H9 (cell line): ENCODE results near the gene DYNC2H1. TPM values are rescaled to one million over a fixed set of nuclear protein-coding genes. Genes with fewer than 3 reads are reported as not detected.

Experiments
- DNase-seq: peaks from one replicate; pipeline ENCODE4 v3.0.0-alpha.2; 2017
- H2AFZ ChIP-seq: one replicate; pipeline ENCODE4 v1.6.1; 2013; ENCODE audit warnings: mild to moderate bottlenecking, low read length, control low read depth, moderate library complexity
- H2AK5ac ChIP-seq: 2 replicates; pipeline ENCODE4 v1.6.1; 2013; ENCODE audit warnings: low read length, control low read depth, mixed read lengths; ENCODE audit not compliant: insufficient read length
- H2BK120ac ChIP-seq: one replicate; pipeline ENCODE4 v1.6.1; 2013; ENCODE audit warnings: low read depth, mild to moderate bottlenecking, low read length, control low read depth, inconsistent platforms; ENCODE audit not compliant: poor library complexity, severe bottlenecking
- H2BK12ac ChIP-seq: 2 replicates; pipeline ENCODE4 v1.6.1; 2013; ENCODE audit warnings: low read length, control low read depth, mixed read lengths, low read depth; ENCODE audit not compliant: insufficient read length
- H2BK15ac ChIP-seq: 2 replicates; pipeline ENCODE4 v1.6.1; 2013; ENCODE audit warnings: low read depth, low read length, control low read depth
- H2BK20ac ChIP-seq: one replicate; pipeline ENCODE4 v1.6.1; 2013; ENCODE audit warnings: low read depth, mild to moderate bottlenecking, low read length, control low read depth, inconsistent platforms; ENCODE audit not compliant: poor library complexity, severe bottlenecking
- H2BK5ac ChIP-seq: 2 replicates; pipeline ENCODE4 v1.6.1; 2013; ENCODE audit warnings: low read length, control low read depth, mixed read lengths; ENCODE audit not compliant: insufficient read length
- H3K14ac ChIP-seq: 2 replicates; pipeline ENCODE4 v1.6.1; 2013; ENCODE audit warnings: low read length, control low read depth; ENCODE audit not compliant: insufficient read depth
- H3K18ac ChIP-seq: 2 replicates; pipeline ENCODE4 v1.6.1; 2013; ENCODE audit warnings: low read depth, mild to moderate bottlenecking, mixed read lengths, low read length, control low read depth; ENCODE audit not compliant: insufficient read length
- H3K23ac ChIP-seq: 2 replicates; pipeline ENCODE4 v1.6.1; 2013; ENCODE audit warnings: low read length, control low read depth, mixed read lengths, low read depth; ENCODE audit not compliant: insufficient read length
- H3K23me2 ChIP-seq: 2 replicates; pipeline ENCODE4 v1.6.1; 2013; ENCODE audit warnings: low read depth, mild to moderate bottlenecking, mixed read lengths, low read length, control low read depth; ENCODE audit not compliant: insufficient read length, poor library complexity, severe bottlenecking
- H3K27ac ChIP-seq: 2 replicates; pipeline ENCODE4 v1.5.1; 2013; ENCODE audit warnings: low read length, control low read depth, mixed read lengths, low read depth; ENCODE audit not compliant: insufficient read length
- H3K27me3 ChIP-seq: 2 replicates; pipeline ENCODE4 v1.6.1; 2013; ENCODE audit warnings: low read length, control low read depth, inconsistent platforms; ENCODE audit not compliant: insufficient read depth
- H3K4ac ChIP-seq: 2 replicates; pipeline ENCODE4 v1.6.1; 2013; ENCODE audit warnings: low read depth, mild to moderate bottlenecking, control low read depth, inconsistent platforms, low read length, moderate library complexity
- H3K4me1 ChIP-seq: 2 replicates; pipeline ENCODE4 v1.6.1; 2013; ENCODE audit warnings: low read length, control low read depth, inconsistent platforms; ENCODE audit not compliant: insufficient read depth
- H3K4me2 ChIP-seq: 2 replicates; pipeline ENCODE4 v1.6.1; 2013; ENCODE audit warnings: low read length, control low read depth, mixed read lengths; ENCODE audit not compliant: insufficient read length, insufficient read depth
- H3K56ac ChIP-seq: 2 replicates; pipeline ENCODE4 v1.6.1; 2013; ENCODE audit warnings: low read depth, mild to moderate bottlenecking, mixed read lengths, low read length, control low read depth; ENCODE audit not compliant: insufficient read length
- H3K79me1 ChIP-seq: 2 replicates; pipeline ENCODE4 v1.6.1; 2013; ENCODE audit warnings: low read depth, mild to moderate bottlenecking, moderate library complexity, low read length, control low read depth, inconsistent platforms; ENCODE audit not compliant: insufficient read depth, poor library complexity, severe bottlenecking
- H3K79me2 ChIP-seq: 2 replicates; pipeline ENCODE4 v1.6.1; 2013; ENCODE audit warnings: low read length, control low read depth, inconsistent platforms; ENCODE audit not compliant: insufficient read depth
- H3K9ac ChIP-seq: 2 replicates; pipeline ENCODE4 v1.6.1; 2013; ENCODE audit warnings: low read length, control low read depth, mixed read lengths; ENCODE audit not compliant: insufficient read length; ENCODE audit errors: extremely low read depth
- H3K9me3 ChIP-seq: one replicate; pipeline ENCODE4 v1.6.1; 2013; ENCODE audit warnings: low read depth, low read length, inconsistent platforms; ENCODE audit not compliant: control insufficient read depth
- H3T11ph ChIP-seq: one replicate; pipeline ENCODE4 v1.6.1; 2013; ENCODE audit warnings: mild to moderate bottlenecking, low read length, control low read depth, inconsistent platforms
- H4K20me1 ChIP-seq: one replicate; pipeline ENCODE4 v1.6.1; 2013; ENCODE audit not compliant: control insufficient read depth, insufficient read length, insufficient read depth
- H4K5ac ChIP-seq: 2 replicates; pipeline ENCODE4 v1.6.1; 2013; ENCODE audit warnings: low read depth, mild to moderate bottlenecking, mixed read lengths, low read length, control low read depth; ENCODE audit not compliant: insufficient read length
- H4K8ac ChIP-seq: replicated peaks from 2 replicates; pipeline ENCODE4 v1.6.1; 2013; ENCODE audit warnings: low read length, control low read depth, mixed read lengths, low read depth; ENCODE audit not compliant: insufficient read length
- H4K91ac ChIP-seq: 2 replicates; pipeline ENCODE4 v1.6.1; 2013; ENCODE audit warnings: low read depth, mild to moderate bottlenecking, moderate library complexity, mixed read lengths, low read length, control low read depth; ENCODE audit not compliant: insufficient read length
- H3K27ac Mint-ChIP-seq, 3 experiments: 2 replicates in 2 of 3; 3 replicates in 1 of 3; pipeline ENCODE4 v1.8.0; 2020 to 2021; ENCODE audit warnings: mixed read lengths in 3 of 3, mild to moderate bottlenecking in 1 of 3, moderate library complexity in 1 of 3
- H3K27me3 Mint-ChIP-seq: 2 replicates; pipeline ENCODE4 v1.8.0; 2021; ENCODE audit warnings: low read depth, mild to moderate bottlenecking, moderate library complexity, mixed read lengths
- H3K36me3 Mint-ChIP-seq, 3 experiments: 2 replicates in 2 of 3; 3 replicates in 1 of 3; pipeline ENCODE4 v1.8.0; 2020 to 2021; ENCODE audit warnings: low read depth in 3 of 3, mixed read lengths in 3 of 3; ENCODE audit not compliant: insufficient read depth in 1 of 3
- H3K4me1 Mint-ChIP-seq, 2 experiments: 2 replicates each; pipeline ENCODE4 v1.8.0; 2020; ENCODE audit warnings: mixed read lengths in 2 of 2
- H3K4me3 Mint-ChIP-seq, 2 experiments: 2 replicates in 1 of 2; 3 replicates in 1 of 2; pipeline ENCODE4 v1.8.0; 2020 to 2021; ENCODE audit warnings: mild to moderate bottlenecking in 2 of 2, mixed read lengths in 2 of 2, moderate library complexity in 1 of 2
- H3K9me3 Mint-ChIP-seq, 2 experiments: 2 replicates in 1 of 2; 3 replicates in 1 of 2; pipeline ENCODE4 v1.8.0; 2020; ENCODE audit warnings: mild to moderate bottlenecking in 2 of 2, mixed read lengths in 2 of 2, moderate library complexity in 1 of 2
- WGBS: extraction: QIAGEN DNeasy Blood & Tissue Kit; methylation state at CpG from one replicate; pipeline ENCODE4 v1.1.7; 2013; ENCODE audit warnings: missing lambda C conversion rate, low lambda C conversion rate, mixed read lengths; ENCODE audit not compliant: insufficient read length; ENCODE audit errors: extremely low coverage; 5-methylcytosine and 5-hydroxymethylcytosine counted together
- total RNA-seq: library from RNA; stranded (reverse); gene quantifications from 2 replicates; pipeline ENCODE4 v1.2.1, GENCODE V29; 2021
- TF ChIP-seq, protein P1 (sequence below): fragments of 200-600 bp; sonication (generic); conservative IDR thresholded peaks from 3 replicates; pipeline ENCODE4 v1.8.0; 2021; ENCODE audit warnings: antibody characterized with exemption, mild to moderate bottlenecking

DYNC2H1 gene
- total RNA-seq, 1 experiment from 2014 or later: 13.2 TPM

GRCh38 chr11:103091064-103091800, 18.0 kb upstream of the DYNC2H1 start:
- H3K9ac ChIP-seq: peak overlapping the region; percentile 93
- no peak overlapping the region for H2AFZ ChIP-seq
- peak overlapping the region; percentile 69 for H2BK120ac ChIP-seq
- peak overlapping the region; percentile 90 for H3K4me2 ChIP-seq
- no peaks in the 10 kb centered on the region for H3K9me3 ChIP-seq
- no peak overlapping the region for H2BK15ac ChIP-seq
- Mint-ChIP-seq H3K4me3 (peak overlapping the region; percentile 89 to 92), H3K27me3 (peaks cover 8% of the 10 kb centered on the region), H3K4me1 (peaks cover 15 to 16% of the 10 kb centered on the region in 2 experiments), H3K36me3 (peaks cover 14 to 31% (median 25%) of the 10 kb centered on the region in 3 experiments; a peak in 6 of 7 replicates), H3K27ac (peak overlapping the region; percentile 89 to 97 (median 96)), H3K9me3 (no peaks in the 10 kb centered on the region)
- no peak overlapping the region; the same call in 1 of the 2 replicates for H3K4ac ChIP-seq
- no peak overlapping the region for H4K8ac ChIP-seq
- H3K79me2 ChIP-seq: peaks cover 23% of the 10 kb centered on the region; the same call in 1 of the 2 replicates
- peak overlapping the region; percentile 42 for H3K18ac ChIP-seq
- H3K27me3 ChIP-seq: no peaks in the 10 kb centered on the region
- TF ChIP-seq, protein P1, sequence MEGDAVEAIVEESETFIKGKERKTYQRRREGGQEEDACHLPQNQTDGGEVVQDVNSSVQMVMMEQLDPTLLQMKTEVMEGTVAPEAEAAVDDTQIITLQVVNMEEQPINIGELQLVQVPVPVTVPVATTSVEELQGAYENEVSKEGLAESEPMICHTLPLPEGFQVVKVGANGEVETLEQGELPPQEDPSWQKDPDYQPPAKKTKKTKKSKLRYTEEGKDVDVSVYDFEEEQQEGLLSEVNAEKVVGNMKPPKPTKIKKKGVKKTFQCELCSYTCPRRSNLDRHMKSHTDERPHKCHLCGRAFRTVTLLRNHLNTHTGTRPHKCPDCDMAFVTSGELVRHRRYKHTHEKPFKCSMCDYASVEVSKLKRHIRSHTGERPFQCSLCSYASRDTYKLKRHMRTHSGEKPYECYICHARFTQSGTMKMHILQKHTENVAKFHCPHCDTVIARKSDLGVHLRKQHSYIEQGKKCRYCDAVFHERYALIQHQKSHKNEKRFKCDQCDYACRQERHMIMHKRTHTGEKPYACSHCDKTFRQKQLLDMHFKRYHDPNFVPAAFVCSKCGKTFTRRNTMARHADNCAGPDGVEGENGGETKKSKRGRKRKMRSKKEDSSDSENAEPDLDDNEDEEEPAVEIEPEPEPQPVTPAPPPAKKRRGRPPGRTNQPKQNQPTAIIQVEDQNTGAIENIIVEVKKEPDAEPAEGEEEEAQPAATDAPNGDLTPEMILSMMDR: no peak
- peak overlapping the region; percentile 51 for H3K14ac ChIP-seq
- no peaks in the 10 kb centered on the region for H3K79me1 ChIP-seq
- H2BK5ac ChIP-seq: no peak overlapping the region
- no peak overlapping the region for H3K23ac ChIP-seq
- WGBS: no CpG with 5 or more reads among the region's 26 CpGs
- no peak overlapping the region for H3T11ph ChIP-seq
- H4K5ac ChIP-seq: no peak overlapping the region
- no peaks in the 10 kb centered on the region for H3K4me1 ChIP-seq
- H4K20me1 ChIP-seq: no peaks in the 10 kb centered on the region
- no peak overlapping the region for H4K91ac ChIP-seq
- H3K23me2 ChIP-seq: peaks cover 5% of the 10 kb centered on the region
- no peak overlapping the region for H2BK20ac ChIP-seq
- peak; percentile 39 for DNase-seq
- no peak overlapping the region for H2BK12ac ChIP-seq
- H3K27ac ChIP-seq: no peak overlapping the region
- H3K56ac ChIP-seq: no peak overlapping the region
- no peak overlapping the region for H2AK5ac ChIP-seq
